ENCODE data around the gene ZFP92.

The ZFP92 gene

GRCh38 chrX:153411988-153412574 is 809 bp downstream of the ZFP92 start:
- Mint-ChIP-seq H3K36me3 (no peaks in the 10 kb centered on the region), H3K9me3 (no peaks in the 10 kb centered on the region), H3K4me1 (peaks cover 20% of the 10 kb centered on the region), H3K27me3 (no peaks in the 10 kb centered on the region), H3K4me3 (peak overlapping the region; percentile 77), H3K27ac (peak overlapping the region; percentile 80)
- no peak for ATAC-seq

GRCh38 chrX:153412746-153413720 is 1.8 kb downstream of the ZFP92 start:
- ATAC-seq = no peak
- no peak overlapping the region for H3K4me3 Mint-ChIP-seq
- no peaks in the 10 kb centered on the region for H3K9me3 Mint-ChIP-seq
- peaks cover 20% of the 10 kb centered on the region for H3K4me1 Mint-ChIP-seq
- H3K27me3 Mint-ChIP-seq = no peaks in the 10 kb centered on the region
- peak overlapping the region; percentile 80 for H3K27ac Mint-ChIP-seq
- peaks cover 8% of the 10 kb centered on the region for H3K36me3 Mint-ChIP-seq

- Mint-ChIP-seq H3K9me3 (no peaks in the 10 kb centered on the region), H3K4me1 (peaks cover 20% of the 10 kb centered on the region), H3K27me3 (no peaks in the 10 kb centered on the region), H3K36me3 (peaks cover 8% of the 10 kb centered on the region), H3K4me3 (no peak overlapping the region), H3K27ac (no peak overlapping the region)
- no peak for ATAC-seq
Observed at GRCh38 chrX:153413731-153414130, 2.5 kb downstream of the ZFP92 start.

DNA sequence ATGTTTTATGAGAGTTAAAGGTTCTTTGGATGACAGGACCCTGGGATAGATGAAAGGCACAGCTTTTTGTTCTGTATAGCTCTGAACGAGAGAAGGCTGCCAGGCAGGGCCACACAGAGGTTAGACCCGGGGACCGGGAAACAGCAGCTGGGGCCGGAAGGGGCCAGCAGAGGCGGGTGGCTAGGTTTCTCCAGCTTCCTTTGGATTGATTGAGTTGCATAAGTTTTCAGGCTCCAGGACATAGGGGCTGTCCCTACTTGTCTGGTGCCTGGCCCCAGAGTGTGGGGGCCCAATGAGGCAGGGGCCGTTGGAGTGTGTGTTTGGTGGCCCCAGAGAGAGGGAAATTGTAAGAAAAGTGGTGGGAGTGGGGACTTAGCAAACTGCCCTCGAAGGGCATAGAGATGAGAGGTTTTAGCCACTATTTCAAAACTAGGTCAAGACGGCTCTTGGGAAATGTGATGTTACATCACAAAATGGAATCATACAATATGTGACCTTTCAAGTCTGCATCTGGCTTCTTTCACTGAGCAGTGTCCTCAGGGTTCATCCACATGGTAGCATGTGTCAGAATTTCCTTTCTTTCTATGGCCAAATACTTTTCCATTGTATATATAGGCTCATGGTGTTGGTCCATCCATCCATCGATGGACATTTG is 3.7 kb downstream of the ZFP92 start:
- Mint-ChIP-seq H3K27me3 (no peaks in the 10 kb centered on the region), H3K27ac (no peak overlapping the region), H3K4me1 (peaks cover 20% of the 10 kb centered on the region), H3K4me3 (no peak overlapping the region), H3K9me3 (no peaks in the 10 kb centered on the region), H3K36me3 (peaks cover 8% of the 10 kb centered on the region)
- ATAC-seq = no peak

GRCh38 chrX:153416781-153417450 is 5.6 kb downstream of the ZFP92 start:
- H3K4me3 Mint-ChIP-seq = no peak overlapping the region
- H3K4me1 Mint-ChIP-seq = peaks cover 12% of the 10 kb centered on the region
- no peaks in the 10 kb centered on the region for H3K27me3 Mint-ChIP-seq
- no peak overlapping the region for H3K27ac Mint-ChIP-seq
- no peaks in the 10 kb centered on the region for H3K9me3 Mint-ChIP-seq
- no peak for ATAC-seq
- peaks cover 15% of the 10 kb centered on the region for H3K36me3 Mint-ChIP-seq

- H3K27ac Mint-ChIP-seq = no peak overlapping the region
- no peaks in the 10 kb centered on the region for H3K27me3 Mint-ChIP-seq
- no peak overlapping the region for H3K4me3 Mint-ChIP-seq
- H3K9me3 Mint-ChIP-seq = no peaks in the 10 kb centered on the region
- peaks cover 15% of the 10 kb centered on the region for H3K36me3 Mint-ChIP-seq
- ATAC-seq = no peak
- H3K4me1 Mint-ChIP-seq = peaks cover 4% of the 10 kb centered on the region
Observed at GRCh38 chrX:153417637-153418036, 6.4 kb downstream of the ZFP92 start.

DNA sequence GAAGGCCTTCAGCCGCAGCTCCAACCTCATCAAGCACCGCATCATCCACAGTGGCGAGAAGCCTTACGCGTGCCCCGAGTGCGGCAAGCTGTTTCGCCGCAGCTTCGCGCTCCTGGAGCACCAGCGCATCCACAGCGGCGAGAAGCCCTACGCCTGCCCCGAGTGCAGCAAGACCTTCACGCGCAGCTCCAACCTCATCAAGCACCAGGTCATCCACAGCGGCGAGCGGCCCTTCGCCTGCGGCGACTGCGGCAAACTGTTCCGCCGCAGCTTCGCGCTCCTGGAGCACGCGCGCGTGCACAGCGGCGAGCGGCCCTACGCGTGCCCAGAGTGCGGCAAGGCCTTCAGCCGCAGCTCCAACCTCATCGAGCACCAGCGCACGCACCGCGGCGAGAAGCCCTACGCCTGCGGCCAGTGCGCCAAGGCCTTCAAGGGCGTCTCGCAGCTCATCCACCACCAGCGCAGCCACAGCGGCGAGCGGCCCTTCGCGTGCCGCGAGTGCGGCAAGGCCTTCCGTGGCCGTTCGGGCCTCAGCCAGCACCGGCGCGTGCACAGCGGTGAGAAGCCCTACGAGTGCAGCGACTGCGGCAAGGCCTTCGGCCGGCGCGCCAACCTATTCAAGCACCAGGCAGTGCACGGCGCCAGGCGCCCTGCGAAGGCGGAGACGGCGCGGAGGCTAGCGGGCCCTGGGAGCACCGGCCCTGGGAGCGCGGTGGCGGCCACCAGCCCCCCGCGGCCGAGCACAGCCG is 9.8 kb downstream of the ZFP92 start:
- H3K27me3 Mint-ChIP-seq = no peaks in the 10 kb centered on the region
- H3K4me3 Mint-ChIP-seq = no peak overlapping the region
- ATAC-seq = no peak
- no peak overlapping the region for H3K27ac Mint-ChIP-seq
- no peaks in the 10 kb centered on the region for H3K9me3 Mint-ChIP-seq
- peaks cover 15% of the 10 kb centered on the region for H3K36me3 Mint-ChIP-seq
- peaks cover 4% of the 10 kb centered on the region for H3K4me1 Mint-ChIP-seq

- no peak for ATAC-seq
- H3K4me1 Mint-ChIP-seq = no peaks in the 10 kb centered on the region
- no peak overlapping the region for H3K4me3 Mint-ChIP-seq
- no peaks in the 10 kb centered on the region for H3K27me3 Mint-ChIP-seq
- H3K36me3 Mint-ChIP-seq = peaks cover 15% of the 10 kb centered on the region
- H3K9me3 Mint-ChIP-seq = no peaks in the 10 kb centered on the region
- no peak overlapping the region for H3K27ac Mint-ChIP-seq
Observed at GRCh38 chrX:153421856-153422255, 10.6 kb downstream of the ZFP92 start.

DNA sequence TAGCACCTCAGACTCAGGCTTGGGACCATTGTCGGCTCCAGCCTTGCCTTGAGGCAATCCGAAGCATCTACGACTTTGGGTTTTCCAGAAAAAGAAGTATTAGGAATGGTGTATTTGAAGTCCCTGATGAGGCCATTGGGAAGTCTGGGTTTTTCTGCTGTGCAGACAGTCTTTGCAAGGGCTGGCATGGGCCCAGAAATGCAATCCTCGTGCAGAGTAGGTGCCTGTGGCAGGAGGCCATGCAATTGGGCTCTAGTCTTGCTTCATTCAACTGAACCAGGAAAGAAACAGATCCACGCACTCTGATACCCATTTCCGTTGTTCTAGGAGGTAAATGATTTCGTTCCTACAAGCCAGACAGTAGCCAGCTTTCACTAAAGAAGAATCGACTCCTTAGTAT is 12.4 kb downstream of the ZFP92 start:
- no peak for ATAC-seq
- H3K9me3 Mint-ChIP-seq = peaks cover 3% of the 10 kb centered on the region
- H3K27me3 Mint-ChIP-seq = no peaks in the 10 kb centered on the region
- H3K4me3 Mint-ChIP-seq = no peak overlapping the region
- no peaks in the 10 kb centered on the region for H3K4me1 Mint-ChIP-seq
- H3K36me3 Mint-ChIP-seq = peaks cover 12% of the 10 kb centered on the region
- no peak overlapping the region for H3K27ac Mint-ChIP-seq

- Mint-ChIP-seq H3K36me3 (peaks cover 5% of the 10 kb centered on the region), H3K27ac (no peak overlapping the region), H3K27me3 (no peaks in the 10 kb centered on the region), H3K4me1 (no peaks in the 10 kb centered on the region), H3K9me3 (peaks cover 5% of the 10 kb centered on the region), H3K4me3 (no peak overlapping the region)
- ATAC-seq = no peak
Observed at GRCh38 chrX:153426204-153426603, 14.9 kb downstream of the ZFP92 start.

- Mint-ChIP-seq H3K4me1 (no peaks in the 10 kb centered on the region), H3K9me3 (peaks cover 5% of the 10 kb centered on the region), H3K36me3 (peaks cover 5% of the 10 kb centered on the region), H3K27me3 (no peaks in the 10 kb centered on the region), H3K4me3 (no peak overlapping the region), H3K27ac (no peak overlapping the region)
- ATAC-seq = no peak
Observed at GRCh38 chrX:153430796-153431195, 19.5 kb downstream of the ZFP92 start.

DNA sequence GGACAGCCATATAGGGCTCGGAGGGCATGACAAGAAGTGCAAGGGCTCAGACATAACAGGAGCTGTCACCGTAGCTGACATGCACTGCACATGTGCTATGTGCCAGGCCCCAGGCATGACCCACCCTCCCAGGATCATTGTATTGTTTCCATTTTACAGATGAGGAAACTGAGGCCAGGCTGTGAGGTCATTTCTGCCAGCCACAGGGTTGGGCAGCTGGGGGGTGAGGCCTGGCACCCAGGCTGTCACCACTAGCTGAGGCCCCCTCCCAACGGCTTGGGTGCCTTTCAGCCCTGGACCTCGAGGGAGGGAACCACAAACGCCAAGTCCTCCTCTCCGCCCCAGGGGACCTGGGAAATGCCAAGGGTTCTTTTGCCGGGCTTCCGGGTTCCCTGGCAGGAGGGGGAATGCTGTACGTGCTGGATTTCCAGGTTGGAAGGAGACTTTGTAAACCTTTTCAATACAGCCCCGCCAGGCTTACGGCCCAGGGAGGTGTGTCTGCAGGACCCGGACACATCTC is 21.9 kb downstream of the ZFP92 start:
- no peak overlapping the region for H3K27ac Mint-ChIP-seq
- no peaks in the 10 kb centered on the region for H3K4me1 Mint-ChIP-seq
- H3K4me3 Mint-ChIP-seq = no peak overlapping the region
- H3K9me3 Mint-ChIP-seq = peaks cover 3% of the 10 kb centered on the region
- ATAC-seq = no peak
- H3K36me3 Mint-ChIP-seq = no peaks in the 10 kb centered on the region
- H3K27me3 Mint-ChIP-seq = peaks cover under 1% of the 10 kb centered on the region

DNA sequence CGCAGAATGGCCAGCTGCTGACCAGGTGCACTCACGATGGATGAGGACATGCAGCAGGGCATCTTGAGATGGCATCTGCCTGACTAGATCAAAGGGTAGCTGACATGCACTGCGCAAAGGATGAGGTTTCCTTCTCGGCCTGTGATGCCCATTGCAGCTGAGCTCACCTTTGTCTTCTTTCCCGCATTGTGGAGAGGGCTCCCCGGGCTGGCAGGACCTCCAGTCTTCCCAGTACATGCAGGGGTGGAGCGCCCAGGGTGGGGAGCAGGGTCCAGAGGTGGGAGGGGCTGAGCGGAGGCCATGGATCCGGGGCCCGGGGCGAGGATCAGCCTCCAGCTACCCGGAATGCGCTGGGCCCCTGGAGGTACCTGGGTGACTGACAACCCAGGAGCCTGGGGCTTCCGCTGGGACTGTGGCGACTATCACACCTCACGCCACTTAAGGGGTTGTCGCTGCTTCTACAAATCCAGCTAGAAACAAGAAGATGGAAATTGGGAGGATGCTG is 22.6 kb downstream of the ZFP92 start:
- Mint-ChIP-seq H3K27me3 (peaks cover 7% of the 10 kb centered on the region), H3K27ac (no peak overlapping the region), H3K4me1 (no peaks in the 10 kb centered on the region), H3K9me3 (peaks cover 3% of the 10 kb centered on the region), H3K4me3 (no peak overlapping the region), H3K36me3 (no peaks in the 10 kb centered on the region)
- ATAC-seq = no peak

DNA sequence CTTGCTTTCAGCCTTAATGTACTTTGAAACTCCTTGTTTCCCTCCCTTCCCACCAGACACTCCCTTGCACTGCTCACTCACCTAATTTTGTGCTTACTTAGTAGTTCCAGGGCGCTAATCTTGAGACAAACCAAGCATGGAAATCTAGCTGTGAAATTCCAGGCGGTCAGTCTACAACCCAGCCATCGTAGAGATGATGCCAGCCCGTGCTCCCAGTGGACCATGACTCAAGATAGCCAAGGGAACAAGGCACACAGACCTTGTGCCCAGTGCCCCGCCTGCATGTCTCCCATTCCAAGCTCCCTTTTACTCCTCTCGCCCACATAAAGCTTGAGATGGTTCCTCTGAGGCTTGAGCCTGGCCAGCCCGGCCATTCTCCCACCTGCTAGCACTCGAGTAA is 23.5 kb downstream of the ZFP92 start:
- Mint-ChIP-seq H3K9me3 (peaks cover 3% of the 10 kb centered on the region), H3K27ac (no peak overlapping the region), H3K36me3 (no peaks in the 10 kb centered on the region), H3K27me3 (peaks cover 11% of the 10 kb centered on the region), H3K4me3 (no peak overlapping the region), H3K4me1 (no peaks in the 10 kb centered on the region)
- no peak for ATAC-seq
